Measurements from ENCODE around the gene COL4A2. TPM values are rescaled to one million over a fixed set of nuclear protein-coding genes. Genes with fewer than 3 reads are reported as not detected.

The COL4A2 gene
- total and polyA plus RNA-seq, 2 donors (not counting 1 experiment from before 2014, with no cell fraction given), result 0.17 TPM; not detected in 1

- no peak for TF ChIP-seq CTCF (IDR thresholded peaks at IDR 0.05)
- Histone ChIP-seq H3K27me3 (replicated peaks in 1 of 4; ENCODE audit: control extremely low read depth in 1 of 4, control insufficient read depth in 3 of 4, insufficient read depth in 4 of 4, low read length in 3 of 4) (no peaks in the 10 kb centered on the region), H3K27ac (ENCODE audit: low read length in 2 of 2) (no peak overlapping the region), H3K79me2 (ENCODE audit: control insufficient read depth, insufficient read depth, low read length) (no peaks in the 10 kb centered on the region), H4K20me1 (ENCODE audit: control insufficient read depth, insufficient read depth, low read length, poor library complexity, severe bottlenecking) (no peaks in the 10 kb centered on the region), H3K9me3 (ENCODE audit: control extremely low read depth in 1 of 3, control insufficient read depth in 2 of 3, insufficient read depth in 1 of 3, low read length in 2 of 3) (no peaks in the 10 kb centered on the region), H3K36me3 (replicated peaks in 1 of 2; ENCODE audit: control extremely low read depth in 1 of 2, control insufficient read depth in 1 of 2, extremely low read depth in 1 of 2, insufficient read depth in 2 of 2, low read length in 1 of 2) (no peaks in the 10 kb centered on the region), H3K4me3 (ENCODE audit: control extremely low read depth in 1 of 5, extremely low read depth in 1 of 5, insufficient read depth in 1 of 5, low read depth in 2 of 5, low read length in 4 of 5) (no peak overlapping the region), H3K4me1 (ENCODE audit: control insufficient read depth in 2 of 2, insufficient read depth in 2 of 2, low read length in 2 of 2) (no peaks in the 10 kb centered on the region), H3K4me2 (replicated peaks; ENCODE audit: low read depth, low read length, poor library complexity, severe bottlenecking) (no peak overlapping the region), H3K9ac (ENCODE audit: low read length) (no peak overlapping the region), H2AFZ (ENCODE audit: insufficient read depth, low read depth, low read length, poor library complexity, severe bottlenecking) (no peak overlapping the region)
- ChIA-PET CTCF (no interaction called here), POLR2A (no interaction called here)
- WGBS (ENCODE audit: insufficient coverage), result 28% methylated on average over 13 of the region's 17 CpGs
- intact Hi-C loops (cut with micrococcal nuclease), result no loop called here
- Mint-ChIP-seq H3K27me3 (no peaks in the 10 kb centered on the region), H3K4me3 (no peak overlapping the region), H3K4me1 (peaks cover 4% of the 10 kb centered on the region), H3K27ac (no peak overlapping the region), H3K9me3 (ENCODE audit: insufficient read depth) (no peaks in the 10 kb centered on the region)
- DNase-seq (no peak), ATAC-seq (ENCODE audit: low read depth) (no peak)
Observed at GRCh38 chr13:110512198-110512740, 205.2 kb downstream of the COL4A2 start.

- H3K4me3 Mint-ChIP-seq, result no peak overlapping the region
- WGBS (ENCODE audit: insufficient coverage), result 86% methylated on average over 11 of the region's 12 CpGs
- Histone ChIP-seq H3K4me1 (ENCODE audit: control insufficient read depth in 2 of 2, insufficient read depth in 2 of 2, low read length in 2 of 2) (no peaks in the 10 kb centered on the region), H3K4me2 (replicated peaks; ENCODE audit: low read depth, low read length, poor library complexity, severe bottlenecking) (no peak overlapping the region), H3K79me2 (ENCODE audit: control insufficient read depth, insufficient read depth, low read length) (no peaks in the 10 kb centered on the region), H3K27ac (ENCODE audit: low read length in 2 of 2) (no peak overlapping the region), H2AFZ (ENCODE audit: insufficient read depth, low read depth, low read length, poor library complexity, severe bottlenecking) (no peak overlapping the region), H3K9ac (ENCODE audit: low read length) (no peak overlapping the region), H3K9me3 (ENCODE audit: control extremely low read depth in 1 of 3, control insufficient read depth in 2 of 3, insufficient read depth in 1 of 3, low read length in 2 of 3) (no peaks in the 10 kb centered on the region), H3K4me3 (ENCODE audit: control extremely low read depth in 1 of 5, extremely low read depth in 1 of 5, insufficient read depth in 1 of 5, low read depth in 2 of 5, low read length in 4 of 5) (no peak overlapping the region), H3K27me3 (replicated peaks in 1 of 4; ENCODE audit: control extremely low read depth in 1 of 4, control insufficient read depth in 3 of 4, insufficient read depth in 4 of 4, low read length in 3 of 4) (no peaks in the 10 kb centered on the region), H4K20me1 (ENCODE audit: control insufficient read depth, insufficient read depth, low read length, poor library complexity, severe bottlenecking) (no peaks in the 10 kb centered on the region), H3K36me3 (replicated peaks in 1 of 2; ENCODE audit: control extremely low read depth in 1 of 2, control insufficient read depth in 1 of 2, extremely low read depth in 1 of 2, insufficient read depth in 2 of 2, low read length in 1 of 2) (no peaks in the 10 kb centered on the region)
- CTCF ChIA-PET, result interaction anchor here (0.7 kb wide), 2 partner anchors 62 to 475 kb away, joined by 4 to 8 read pairs; no protein-coding TSS in a partner anchor
- DNase-seq (no peak), ATAC-seq (ENCODE audit: low read depth) (no peak)
- intact Hi-C loops (cut with micrococcal nuclease), result no loop called here
- H3K27ac Mint-ChIP-seq, result no peak overlapping the region
- POLR2A ChIA-PET, result no interaction called here
- no peaks in the 10 kb centered on the region for H3K27me3 Mint-ChIP-seq
- no peaks in the 10 kb centered on the region for H3K9me3 Mint-ChIP-seq (ENCODE audit: insufficient read depth)
- TF ChIP-seq CTCF (IDR thresholded peaks at IDR 0.05) (no peak), EZH2 (IDR thresholded peaks at IDR 0.05; ENCODE audit: borderline replicate concordance, insufficient read depth, low read depth, low read length, poor library complexity, severe bottlenecking) (no peak)
- H3K4me1 Mint-ChIP-seq, result no peaks in the 10 kb centered on the region
Observed at GRCh38 chr13:110516500-110516899, 209.4 kb downstream of the COL4A2 start.

All from B cell (primary cell).